Osteocyte (in vitro differentiated cells): ENCODE results near the gene ADAMTS12. TPM values are rescaled to one million over a fixed set of nuclear protein-coding genes. Genes with fewer than 3 reads are reported as not detected.

Experiments used
- DNase-seq: peaks from one replicate; pipeline ENCODE4 v3.0.0; 2021; ENCODE audit warnings: mixed read lengths; ENCODE audit not compliant: unreplicated experiment; ENCODE audit errors: extremely low spot score
- H3K27ac Mint-ChIP-seq: one replicate; pipeline ENCODE4 v1.8.0; 2021; ENCODE audit warnings: mild to moderate bottlenecking, mixed read lengths; ENCODE audit not compliant: unreplicated experiment
- H3K27me3 Mint-ChIP-seq: one replicate; pipeline ENCODE4 v1.8.0; 2021; ENCODE audit warnings: mixed read lengths; ENCODE audit not compliant: unreplicated experiment
- H3K36me3 Mint-ChIP-seq: one replicate; pipeline ENCODE4 v1.8.0; 2021; ENCODE audit warnings: mixed read lengths; ENCODE audit not compliant: unreplicated experiment
- H3K4me1 Mint-ChIP-seq: one replicate; pipeline ENCODE4 v1.8.0; 2021; ENCODE audit warnings: mixed read lengths; ENCODE audit not compliant: unreplicated experiment
- H3K4me3 Mint-ChIP-seq: one replicate; pipeline ENCODE4 v1.8.0; 2021; ENCODE audit warnings: mild to moderate bottlenecking, moderate library complexity, mixed read lengths; ENCODE audit not compliant: unreplicated experiment
- H3K9me3 Mint-ChIP-seq: one replicate; pipeline ENCODE4 v1.8.0; 2021; ENCODE audit warnings: mixed read lengths; ENCODE audit not compliant: unreplicated experiment
- CTCF ChIP-seq: fragments of 200-600 bp; sonication (generic); IDR thresholded peaks from 2 replicates; pipeline ENCODE4 v1.5.0; 2021; ENCODE audit warnings: antibody characterized with exemption, mild to moderate bottlenecking, moderate library complexity
- total RNA-seq: library from RNA; stranded (reverse); gene quantifications from 2 replicates; pipeline ENCODE4 v1.2.1, GENCODE V29; 2021

Gene ADAMTS12
- total RNA-seq, 1 donor from 2014 or later, result 13.9 TPM

GRCh38 chr5:33938507-33938796, 46.7 kb upstream of the ADAMTS12 start:
- Mint-ChIP-seq H3K27me3 (peaks cover 33% of the 10 kb centered on the region), H3K4me3 (no peak overlapping the region), H3K36me3 (no peaks in the 10 kb centered on the region), H3K4me1 (peaks cover 8% of the 10 kb centered on the region), H3K27ac (no peak overlapping the region), H3K9me3 (no peaks in the 10 kb centered on the region)
- no peak for DNase-seq
- TF ChIP-seq CTCF, result no peak

GRCh38 chr5:33937707-33938506, 46.1 kb upstream of the ADAMTS12 start:
- H3K9me3 Mint-ChIP-seq, result no peaks in the 10 kb centered on the region
- no peak for DNase-seq
- TF ChIP-seq CTCF, result no peak
- H3K27ac Mint-ChIP-seq, result no peak overlapping the region
- peaks cover 8% of the 10 kb centered on the region for H3K4me1 Mint-ChIP-seq
- H3K4me3 Mint-ChIP-seq, result no peak overlapping the region
- no peaks in the 10 kb centered on the region for H3K36me3 Mint-ChIP-seq
- peaks cover 36% of the 10 kb centered on the region for H3K27me3 Mint-ChIP-seq

GRCh38 chr5:33937017-33937706, 45.4 kb upstream of the ADAMTS12 start:
- Mint-ChIP-seq H3K36me3 (no peaks in the 10 kb centered on the region), H3K4me1 (peaks cover 8% of the 10 kb centered on the region), H3K27me3 (peaks cover 33% of the 10 kb centered on the region), H3K9me3 (no peaks in the 10 kb centered on the region), H3K4me3 (no peak overlapping the region), H3K27ac (no peak overlapping the region)
- no peak for TF ChIP-seq CTCF
- DNase-seq, result no peak

- H3K4me3 Mint-ChIP-seq, result peak within 1 kb of the TSS; percentile 78
Measured at GRCh38 chr5:33936381-33937016, 44.7 kb upstream of the ADAMTS12 start, which contains the start of gene RXFP3. TSS of gene RXFP3 (plus strand) at chr5:33936386. CDS start at chr5:33936741, 355 bp downstream.

More at GRCh38 chr5:33936381-33937016, 44.7 kb upstream of the ADAMTS12 start, which contains the start of gene RXFP3:
- H3K27ac Mint-ChIP-seq, result no peak within 1 kb of the TSS
- no peak for TF ChIP-seq CTCF
- H3K27me3 Mint-ChIP-seq, result peaks cover 26% of the 10 kb centered on the region
- H3K9me3 Mint-ChIP-seq, result no peaks in the 10 kb centered on the region
- H3K4me1 Mint-ChIP-seq, result peaks cover 8% of the 10 kb centered on the region
- no peak for DNase-seq
- no peaks in the 10 kb centered on the region for H3K36me3 Mint-ChIP-seq
